Measurements from ENCODE around the gene NOB1. TPM values are rescaled to one million over a fixed set of nuclear protein-coding genes. Genes with fewer than 3 reads are reported as not detected.

NOB1 gene
- total and polyA plus RNA-seq, 2 donors from 2014 or later: 34.9 to 50.4 TPM

DNA sequence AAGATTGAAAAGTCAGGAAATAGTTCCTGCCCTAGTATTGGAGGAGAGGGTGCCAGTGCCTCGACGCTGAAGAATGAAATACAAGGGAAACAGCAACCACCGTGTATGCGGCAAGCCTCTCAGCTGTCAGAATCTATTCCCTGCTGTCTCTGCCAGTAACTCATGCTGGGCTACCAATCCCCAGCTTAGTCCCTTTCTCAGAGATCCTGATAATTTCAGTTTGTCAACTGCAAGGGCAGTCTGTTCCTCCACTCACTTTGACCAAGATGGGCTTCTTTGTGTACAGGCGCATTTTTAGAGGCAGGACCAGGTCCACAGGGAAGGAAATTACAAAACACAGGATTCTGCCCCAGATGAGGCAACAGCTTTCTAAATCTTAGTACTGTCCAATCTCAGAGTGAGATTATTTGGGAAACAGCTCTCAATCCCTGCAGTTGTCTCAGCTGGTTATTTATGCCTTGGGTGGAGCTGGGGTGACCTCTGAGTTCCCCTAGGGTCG, 29.7 kb downstream of the NOB1 start:
- no peak for DNase-seq
- peak overlapping the region in 1 of 3 donors; percentile 55 for H3K9ac ChIP-seq (ENCODE audit: low read length in 3 of 3)

DNA sequence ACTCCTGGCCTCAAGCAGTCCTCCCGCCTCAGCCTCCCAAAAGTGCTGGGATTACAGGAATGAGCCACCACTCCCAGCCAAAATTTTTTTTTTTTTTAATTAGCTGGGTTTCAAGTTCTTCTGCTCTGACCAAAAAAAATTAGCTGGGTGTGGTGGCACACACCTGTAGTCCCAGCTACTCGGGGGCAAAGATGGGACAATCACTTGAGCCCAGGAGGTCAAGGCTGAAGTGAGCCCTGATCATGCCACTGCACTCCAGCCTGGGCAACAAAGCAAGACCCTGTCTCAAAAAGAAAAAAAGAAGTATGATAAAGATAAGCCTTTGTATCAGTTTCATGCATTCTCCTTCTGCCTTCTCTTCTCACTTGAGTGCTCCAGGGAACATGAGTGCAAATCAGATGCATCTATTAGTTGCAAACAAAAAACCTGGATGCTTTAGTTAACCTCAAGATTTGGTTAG, 30.3 kb downstream of the NOB1 start:
- no peaks in the 10 kb centered on the region for H3K36me3 ChIP-seq (ENCODE audit: control insufficient read depth in 2 of 3, insufficient read depth in 3 of 3, low read length in 3 of 3)
- no peak for FAIRE-seq
- peak overlapping the region in 1 of 3 donors; percentile 55 for H3K9ac ChIP-seq (ENCODE audit: low read length in 3 of 3)
- no peak for DNase-seq
- H3K9me3 ChIP-seq (ENCODE audit: control insufficient read depth in 2 of 3, insufficient read depth in 1 of 3, low read length in 3 of 3): no peaks in the 10 kb centered on the region
- intact Hi-C loops (cut with DNase I): no loop called here
- H3K27ac ChIP-seq (ENCODE audit: low read depth in 2 of 2, low read length in 2 of 2): no peak overlapping the region
- no peak overlapping the region for H3K4me3 ChIP-seq (ENCODE audit: low read length in 3 of 3)
- peaks cover 0 to 19% (median 12%) of the 10 kb centered on the region in 3 donors for H3K4me1 ChIP-seq (ENCODE audit: control insufficient read depth in 2 of 3, insufficient read depth in 2 of 3, low read depth in 1 of 3, low read length in 3 of 3)
- TF ChIP-seq, protein P1, sequence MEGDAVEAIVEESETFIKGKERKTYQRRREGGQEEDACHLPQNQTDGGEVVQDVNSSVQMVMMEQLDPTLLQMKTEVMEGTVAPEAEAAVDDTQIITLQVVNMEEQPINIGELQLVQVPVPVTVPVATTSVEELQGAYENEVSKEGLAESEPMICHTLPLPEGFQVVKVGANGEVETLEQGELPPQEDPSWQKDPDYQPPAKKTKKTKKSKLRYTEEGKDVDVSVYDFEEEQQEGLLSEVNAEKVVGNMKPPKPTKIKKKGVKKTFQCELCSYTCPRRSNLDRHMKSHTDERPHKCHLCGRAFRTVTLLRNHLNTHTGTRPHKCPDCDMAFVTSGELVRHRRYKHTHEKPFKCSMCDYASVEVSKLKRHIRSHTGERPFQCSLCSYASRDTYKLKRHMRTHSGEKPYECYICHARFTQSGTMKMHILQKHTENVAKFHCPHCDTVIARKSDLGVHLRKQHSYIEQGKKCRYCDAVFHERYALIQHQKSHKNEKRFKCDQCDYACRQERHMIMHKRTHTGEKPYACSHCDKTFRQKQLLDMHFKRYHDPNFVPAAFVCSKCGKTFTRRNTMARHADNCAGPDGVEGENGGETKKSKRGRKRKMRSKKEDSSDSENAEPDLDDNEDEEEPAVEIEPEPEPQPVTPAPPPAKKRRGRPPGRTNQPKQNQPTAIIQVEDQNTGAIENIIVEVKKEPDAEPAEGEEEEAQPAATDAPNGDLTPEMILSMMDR (IDR thresholded peaks at IDR 0.05; ENCODE audit: borderline replicate concordance, extremely low read depth, insufficient read depth): no peak
- no peaks in the 10 kb centered on the region for H3K27me3 ChIP-seq (ENCODE audit: control insufficient read depth, insufficient read depth, low read length)

More for the DNA sequence above, 29.7 kb downstream of the NOB1 start:
- TF ChIP-seq, protein P1 (IDR thresholded peaks at IDR 0.05; ENCODE audit: borderline replicate concordance, extremely low read depth, insufficient read depth): no peak
- H3K27ac ChIP-seq (ENCODE audit: low read depth in 2 of 2, low read length in 2 of 2): peak overlapping the region; percentile 1 to 44
- no peaks in the 10 kb centered on the region for H3K36me3 ChIP-seq (ENCODE audit: control insufficient read depth in 2 of 3, insufficient read depth in 3 of 3, low read length in 3 of 3)
- H3K27me3 ChIP-seq (ENCODE audit: control insufficient read depth, insufficient read depth, low read length): no peaks in the 10 kb centered on the region
- no peaks in the 10 kb centered on the region for H3K9me3 ChIP-seq (ENCODE audit: control insufficient read depth in 2 of 3, insufficient read depth in 1 of 3, low read length in 3 of 3)
- intact Hi-C loops (cut with DNase I): no loop called here
- H3K4me1 ChIP-seq (ENCODE audit: control insufficient read depth in 2 of 3, insufficient read depth in 2 of 3, low read depth in 1 of 3, low read length in 3 of 3): peaks cover 0 to 19% (median 12%) of the 10 kb centered on the region in 3 donors
- no peak overlapping the region for H3K4me3 ChIP-seq (ENCODE audit: low read length in 3 of 3)
- FAIRE-seq: no peak

- DNase-seq (no peak), FAIRE-seq (no peak)
- Histone ChIP-seq H3K4me1 (ENCODE audit: control insufficient read depth in 2 of 3, insufficient read depth in 2 of 3, low read depth in 1 of 3, low read length in 3 of 3) (peaks cover 0 to 11% (median 5%) of the 10 kb centered on the region in 3 donors), H3K27me3 (ENCODE audit: control insufficient read depth, insufficient read depth, low read length) (no peaks in the 10 kb centered on the region), H3K4me3 (ENCODE audit: low read length in 3 of 3) (no peak overlapping the region), H3K9ac (ENCODE audit: low read length in 3 of 3) (no peak overlapping the region), H3K36me3 (ENCODE audit: control insufficient read depth in 2 of 3, insufficient read depth in 3 of 3, low read length in 3 of 3) (peaks cover 0 to 5% (median 0%) of the 10 kb centered on the region in 3 donors), H3K9me3 (ENCODE audit: control insufficient read depth in 2 of 3, insufficient read depth in 1 of 3, low read length in 3 of 3) (no peaks in the 10 kb centered on the region), H3K27ac (ENCODE audit: low read depth in 2 of 2, low read length in 2 of 2) (no peak overlapping the region)
- TF ChIP-seq, protein P1 (IDR thresholded peaks at IDR 0.05; ENCODE audit: borderline replicate concordance, extremely low read depth, insufficient read depth): no peak
- intact Hi-C loops (cut with DNase I): no loop called here
Observed at GRCh38 chr16:69721441-69721957, 33.2 kb downstream of the NOB1 start.

Measured in kidney (tissue), 14 donors.